ENCODE results near the gene CSE1L. TPM values are rescaled to one million over a fixed set of nuclear protein-coding genes. Genes with fewer than 3 reads are reported as not detected.

Gene CSE1L
- total RNA-seq, 2 experiments from 2014 or later, result 115 TPM

DNA sequence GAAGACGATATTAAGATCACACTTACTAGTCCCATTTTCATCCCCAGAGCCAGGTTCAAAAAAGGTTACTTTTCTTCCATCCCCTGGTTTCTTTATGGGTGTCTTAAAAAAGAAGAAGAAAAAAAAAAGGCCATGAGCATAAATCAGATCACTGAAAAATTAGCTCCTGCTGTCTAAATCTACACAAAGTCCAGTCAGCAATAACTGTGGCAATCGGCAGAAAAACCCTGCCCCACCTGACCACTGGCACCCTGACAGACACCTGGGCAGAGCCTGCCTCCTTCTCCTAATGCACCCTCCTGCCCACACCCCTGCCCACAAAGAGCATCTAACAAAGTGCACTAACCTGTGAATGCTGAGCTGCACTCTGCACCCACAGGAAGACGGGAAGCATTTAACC, 72.2 kb downstream of the CSE1L start:
- H3K36me3 Mint-ChIP-seq (ENCODE audit: low read depth), result peaks cover 60% of the 10 kb centered on the region
- TF ChIP-seq, protein P1, sequence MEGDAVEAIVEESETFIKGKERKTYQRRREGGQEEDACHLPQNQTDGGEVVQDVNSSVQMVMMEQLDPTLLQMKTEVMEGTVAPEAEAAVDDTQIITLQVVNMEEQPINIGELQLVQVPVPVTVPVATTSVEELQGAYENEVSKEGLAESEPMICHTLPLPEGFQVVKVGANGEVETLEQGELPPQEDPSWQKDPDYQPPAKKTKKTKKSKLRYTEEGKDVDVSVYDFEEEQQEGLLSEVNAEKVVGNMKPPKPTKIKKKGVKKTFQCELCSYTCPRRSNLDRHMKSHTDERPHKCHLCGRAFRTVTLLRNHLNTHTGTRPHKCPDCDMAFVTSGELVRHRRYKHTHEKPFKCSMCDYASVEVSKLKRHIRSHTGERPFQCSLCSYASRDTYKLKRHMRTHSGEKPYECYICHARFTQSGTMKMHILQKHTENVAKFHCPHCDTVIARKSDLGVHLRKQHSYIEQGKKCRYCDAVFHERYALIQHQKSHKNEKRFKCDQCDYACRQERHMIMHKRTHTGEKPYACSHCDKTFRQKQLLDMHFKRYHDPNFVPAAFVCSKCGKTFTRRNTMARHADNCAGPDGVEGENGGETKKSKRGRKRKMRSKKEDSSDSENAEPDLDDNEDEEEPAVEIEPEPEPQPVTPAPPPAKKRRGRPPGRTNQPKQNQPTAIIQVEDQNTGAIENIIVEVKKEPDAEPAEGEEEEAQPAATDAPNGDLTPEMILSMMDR (IDR thresholded peaks at IDR 0.05), result no peak
- intact Hi-C loops (cut with micrococcal nuclease), result no loop called here
- H3K27ac Mint-ChIP-seq, result no peak overlapping the region
- ChIA-PET CTCF (interaction anchor here (1.5 kb wide), 1 partner anchor 15 kb away, joined by 4 read pairs; no protein-coding TSS in a partner anchor), POLR2A (interaction anchor here (1.0 to 1.6 kb wide), 2 partner anchors 31 to 172 kb away, joined by 3 read pairs; no protein-coding TSS in a partner anchor)
- no peak overlapping the region for H3K4me3 Mint-ChIP-seq
- no peaks in the 10 kb centered on the region for H3K4me1 Mint-ChIP-seq (ENCODE audit: low read depth)
- no peaks in the 10 kb centered on the region for H3K27me3 Mint-ChIP-seq
- ATAC-seq (no peak), DNase-seq (no peak)
- no peaks in the 10 kb centered on the region for H3K9me3 Mint-ChIP-seq

DNA sequence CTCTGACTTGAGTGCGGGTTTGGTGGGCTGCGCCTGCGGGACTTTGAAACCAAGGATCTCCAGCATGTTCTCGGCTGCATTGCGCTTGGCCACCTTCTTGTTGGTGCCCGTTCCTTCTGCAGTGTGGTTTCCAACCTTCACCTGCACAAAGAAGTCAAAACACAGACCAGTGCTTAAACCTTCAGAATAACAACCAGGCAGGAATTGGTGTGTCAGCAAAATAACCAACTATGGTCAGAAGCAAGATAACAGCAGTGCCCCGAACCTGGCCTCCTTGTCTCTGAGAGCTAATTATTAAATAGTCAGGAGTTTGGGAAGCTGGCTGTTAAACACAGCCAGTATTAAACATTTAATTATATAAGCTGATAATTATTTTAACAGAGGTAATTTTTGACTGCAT, 73.9 kb downstream of the CSE1L start:
- Mint-ChIP-seq H3K9me3 (no peaks in the 10 kb centered on the region), H3K36me3 (ENCODE audit: low read depth) (peaks cover 59% of the 10 kb centered on the region), H3K4me3 (no peak overlapping the region), H3K27me3 (no peaks in the 10 kb centered on the region), H3K4me1 (ENCODE audit: low read depth) (no peaks in the 10 kb centered on the region), H3K27ac (no peak overlapping the region)
- DNase-seq, result no peak
- POLR2A ChIA-PET, result no interaction called here
- CTCF ChIA-PET, result interaction anchor here (1.9 kb wide), 1 partner anchor 97 kb away, joined by 9 read pairs; no protein-coding TSS in a partner anchor
- TF ChIP-seq, protein P1 (IDR thresholded peaks at IDR 0.05), result no peak
- intact Hi-C loops (cut with micrococcal nuclease), result no loop called here
- ATAC-seq, result no peak

- Mint-ChIP-seq H3K27ac (no peak overlapping the region), H3K4me1 (ENCODE audit: low read depth) (peaks cover 3% of the 10 kb centered on the region), H3K4me3 (no peak overlapping the region), H3K9me3 (no peaks in the 10 kb centered on the region), H3K36me3 (ENCODE audit: low read depth) (peaks cover 50% of the 10 kb centered on the region), H3K27me3 (no peaks in the 10 kb centered on the region)
- intact Hi-C loops (cut with micrococcal nuclease), result no loop called here
- ChIA-PET CTCF (interaction anchor here (0.6 to 2.1 kb wide), 3 partner anchors 10 to 140 kb away, joined by 3 to 7 read pairs (median 6); no protein-coding TSS in a partner anchor), POLR2A (no interaction called here)
- DNase-seq (no peak), ATAC-seq (no peak)
- TF ChIP-seq, protein P1 (IDR thresholded peaks at IDR 0.05), result no peak
These were observed 76.8 kb downstream of the CSE1L start for GRCh38 chr20:49122920-49123319.

GRCh38 chr20:49123982-49124381, 77.9 kb downstream of the CSE1L start:
- TF ChIP-seq, protein P1 (IDR thresholded peaks at IDR 0.05), result no peak
- H3K27ac Mint-ChIP-seq, result no peak overlapping the region
- ChIA-PET POLR2A (interaction anchor here (1.3 kb wide), 1 partner anchor 20 kb away, joined by 3 read pairs; no protein-coding TSS in a partner anchor), CTCF (interaction anchor here (1.6 to 2.1 kb wide), 2 partner anchors 9 to 93 kb away, joined by 6 to 7 read pairs; no protein-coding TSS in a partner anchor)
- no peaks in the 10 kb centered on the region for H3K9me3 Mint-ChIP-seq
- DNase-seq (no peak), ATAC-seq (no peak)
- intact Hi-C loops (cut with micrococcal nuclease), result no loop called here
- no peaks in the 10 kb centered on the region for H3K27me3 Mint-ChIP-seq
- peaks cover 3% of the 10 kb centered on the region for H3K4me1 Mint-ChIP-seq (ENCODE audit: low read depth)
- H3K4me3 Mint-ChIP-seq, result no peak overlapping the region
- H3K36me3 Mint-ChIP-seq (ENCODE audit: low read depth), result peaks cover 41% of the 10 kb centered on the region

DNA sequence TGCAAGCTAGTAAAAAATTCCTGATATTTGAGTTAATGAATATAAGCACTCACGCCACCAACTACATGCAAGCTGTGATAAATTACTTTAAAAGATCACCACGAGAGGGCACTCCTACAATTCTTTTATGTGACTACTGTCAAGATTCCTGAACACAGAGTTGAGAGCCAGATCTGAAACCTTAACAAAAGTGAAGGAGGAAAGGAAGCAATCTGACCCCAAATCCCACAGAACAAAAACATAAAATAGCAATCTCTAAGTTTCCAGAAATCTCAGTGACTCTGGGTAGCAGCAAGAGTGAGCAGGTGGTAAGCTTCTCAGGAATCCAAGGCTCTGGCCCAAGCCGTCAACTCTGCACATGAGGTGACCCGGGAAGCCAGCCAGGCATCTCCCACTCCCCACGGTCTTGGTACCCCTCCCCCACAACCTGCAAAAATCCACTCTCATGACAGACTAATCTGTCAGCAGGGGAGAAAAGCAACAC, 86.9 kb downstream of the CSE1L start:
- CTCF ChIA-PET, result interaction anchor here (0.7 to 4.3 kb wide), 46 partner anchors 8 to 184 kb away, joined by 3 to 123 read pairs (median 5); partner anchors contain the start of gene DDX27
- H3K4me3 Mint-ChIP-seq, result no peak overlapping the region
- ATAC-seq (no peak), DNase-seq (no peak)
- peaks cover 15% of the 10 kb centered on the region for H3K36me3 Mint-ChIP-seq (ENCODE audit: low read depth)
- H3K9me3 Mint-ChIP-seq, result no peaks in the 10 kb centered on the region
- no peaks in the 10 kb centered on the region for H3K27me3 Mint-ChIP-seq
- peak overlapping the region; percentile 17 for H3K27ac Mint-ChIP-seq
- TF ChIP-seq, protein P1 (IDR thresholded peaks at IDR 0.05), result peak; percentile 56
- H3K4me1 Mint-ChIP-seq (ENCODE audit: low read depth), result peaks cover 2% of the 10 kb centered on the region
- intact Hi-C loops (cut with micrococcal nuclease), result loop anchor here (2.0 kb wide), 1 partner anchor 84 kb away; no protein-coding TSS in a partner anchor
- POLR2A ChIA-PET, result interaction anchor here (0.6 to 1.8 kb wide), 5 partner anchors 13 to 144 kb away, joined by 3 to 5 read pairs (median 4); partner anchors contain the start of genes CSE1L and DDX27
